ENCODE results near the gene CALR3. TPM values are rescaled to one million over a fixed set of nuclear protein-coding genes. Genes with fewer than 3 reads are reported as not detected.
"Not testable (repeated sequence)": the region's sequence is repeated elsewhere in the genome, so short reads cannot be mapped to it uniquely, and the experiment has no call there.

CALR3 gene
- polyA plus RNA-seq, 4 donors, result 0.14 TPM; not detected in 3

- DNase-seq (ENCODE audit: low read depth in 4 of 4, low spot score in 2 of 4), result no peak
Observed at GRCh38 chr19:16524991-16525734, 29.2 kb upstream of the CALR3 start.

GRCh38 chr19:16522559-16523377 is 26.8 kb upstream of the CALR3 start:
- no peak for DNase-seq (ENCODE audit: low read depth in 4 of 4, low spot score in 2 of 4)

GRCh38 chr19:16521715-16522289 is 25.8 kb upstream of the CALR3 start:
- no peak for DNase-seq (ENCODE audit: low read depth in 4 of 4, low spot score in 2 of 4)

GRCh38 chr19:16520986-16521624 is 25.1 kb upstream of the CALR3 start:
- no peak for DNase-seq (ENCODE audit: low read depth in 4 of 4, low spot score in 2 of 4)

- DNase-seq (ENCODE audit: low read depth in 4 of 4, low spot score in 2 of 4), result no peak
Observed at GRCh38 chr19:16520074-16520973, 24.4 kb upstream of the CALR3 start.

GRCh38 chr19:16519230-16519687 is 23.3 kb upstream of the CALR3 start:
- DNase-seq (ENCODE audit: low read depth in 4 of 4, low spot score in 2 of 4), result no peak

- DNase-seq (ENCODE audit: low read depth in 4 of 4, low spot score in 2 of 4), result no peak
Observed at GRCh38 chr19:16518483-16519229, 22.7 kb upstream of the CALR3 start.

GRCh38 chr19:16518061-16518460 is 22.1 kb upstream of the CALR3 start:
- no peak for DNase-seq (ENCODE audit: low read depth in 4 of 4, low spot score in 2 of 4)

GRCh38 chr19:16516923-16517610 is 21.1 kb upstream of the CALR3 start:
- DNase-seq (ENCODE audit: low read depth in 4 of 4, low spot score in 2 of 4), result no peak

- no peak for DNase-seq (ENCODE audit: low read depth in 4 of 4, low spot score in 2 of 4)
Observed at GRCh38 chr19:16516381-16516780, 20.4 kb upstream of the CALR3 start.

- no peak for DNase-seq (ENCODE audit: low read depth in 4 of 4, low spot score in 2 of 4)
Observed at GRCh38 chr19:16514383-16515019, 18.5 kb upstream of the CALR3 start.

- not testable (repeated sequence) for DNase-seq (ENCODE audit: low read depth in 4 of 4, low spot score in 2 of 4)
Observed at GRCh38 chr19:16512611-16513010, 16.6 kb upstream of the CALR3 start.

GRCh38 chr19:16509141-16510061 is 13.4 kb upstream of the CALR3 start:
- DNase-seq (ENCODE audit: low read depth in 4 of 4, low spot score in 2 of 4), result no peak

- DNase-seq (ENCODE audit: low read depth in 4 of 4, low spot score in 2 of 4), result no peak
Observed at GRCh38 chr19:16508546-16508945, 12.6 kb upstream of the CALR3 start.

- no peak for DNase-seq (ENCODE audit: low read depth in 4 of 4, low spot score in 2 of 4)
Observed at GRCh38 chr19:16506961-16507360, 11.0 kb upstream of the CALR3 start.

- not testable (repeated sequence) for DNase-seq (ENCODE audit: low read depth in 4 of 4, low spot score in 2 of 4)
Observed at GRCh38 chr19:16506161-16506560, 10.2 kb upstream of the CALR3 start.

GRCh38 chr19:16504271-16504670 is 8.3 kb upstream of the CALR3 start:
- DNase-seq (ENCODE audit: low read depth in 4 of 4, low spot score in 2 of 4), result no peak

Measured in left renal cortex interstitium (tissue), 4 donors.